Measurements from ENCODE around the gene DMRTC2.

GRCh38 chr19:41848666-41849065, 3.8 kb downstream of the DMRTC2 start:
- TF ChIP-seq CTCF (conservative IDR thresholded peaks at IDR 0.05) (no peak), ZFX (IDR thresholded peaks at IDR 0.05) (no peak)

Data from C4-2B (cell line).